Right forelimb (tissue), 1 donor: ENCODE data around the gene CDH4.
A peak's percentile ranks its signal among the peaks of the same experiment; 100 is the strongest.

Experiments
- DNase-seq: peaks from one replicate; pipeline ENCODE4 v3.0.0-alpha.2; 2018

Gene CDH4

GRCh38 chr20:61303675-61304074 lies 51.6 kb downstream of the CDH4 start:
- DNase-seq: no peak

GRCh38 chr20:61304750-61305149 lies 52.7 kb downstream of the CDH4 start:
- no peak for DNase-seq

- no peak for DNase-seq
Observed at GRCh38 chr20:61306937-61307475, 54.9 kb downstream of the CDH4 start.

- DNase-seq: no peak
Observed at GRCh38 chr20:61307686-61308476, 55.8 kb downstream of the CDH4 start.

GRCh38 chr20:61308477-61308774 lies 56.4 kb downstream of the CDH4 start:
- no peak for DNase-seq

- no peak for DNase-seq
Observed at GRCh38 chr20:61310954-61311353, 58.9 kb downstream of the CDH4 start.

GRCh38 chr20:61311656-61312387 lies 59.8 kb downstream of the CDH4 start:
- DNase-seq: no peak

- no peak for DNase-seq
Observed at GRCh38 chr20:61312925-61313324, 60.9 kb downstream of the CDH4 start.

GRCh38 chr20:61313396-61313795 lies 61.3 kb downstream of the CDH4 start:
- no peak for DNase-seq

- DNase-seq: no peak
Observed at GRCh38 chr20:61314326-61315010, 62.4 kb downstream of the CDH4 start.

- DNase-seq: no peak
Observed at GRCh38 chr20:61315319-61315718, 63.3 kb downstream of the CDH4 start.

- DNase-seq: no peak
Observed at GRCh38 chr20:61316346-61316745, 64.3 kb downstream of the CDH4 start.

GRCh38 chr20:61317966-61318530 lies 66.0 kb downstream of the CDH4 start:
- no peak for DNase-seq

GRCh38 chr20:61320691-61321425 lies 68.8 kb downstream of the CDH4 start:
- DNase-seq: no peak

GRCh38 chr20:61321481-61321880 lies 69.4 kb downstream of the CDH4 start:
- DNase-seq: no peak

GRCh38 chr20:61322151-61322865 lies 70.2 kb downstream of the CDH4 start:
- no peak for DNase-seq

GRCh38 chr20:61324906-61325305 lies 72.8 kb downstream of the CDH4 start:
- DNase-seq: no peak

- DNase-seq: no peak
Observed at GRCh38 chr20:61325718-61326117, 73.7 kb downstream of the CDH4 start.

GRCh38 chr20:61328911-61329558 lies 77.0 kb downstream of the CDH4 start:
- DNase-seq: peak; percentile 60

GRCh38 chr20:61330441-61330840 lies 78.4 kb downstream of the CDH4 start:
- DNase-seq: no peak

- no peak for DNase-seq
Observed at GRCh38 chr20:61331543-61331942, 79.5 kb downstream of the CDH4 start.
